ENCODE results near the gene MAPKAP1. TPM values are rescaled to one million over a fixed set of nuclear protein-coding genes. Genes with fewer than 3 reads are reported as not detected.

The MAPKAP1 gene
- 10 to 100 TPM; 57.6 to 70.2 (median 68.7) TPM for total RNA-seq

GRCh38 chr9:125706651-125707471 is at the start of gene MAPKAP1:
Gene MAPKAP1, minus strand, starts transcription at chr9:125707208. Its CDS starts 34,634 bp downstream, at chr9:125672574.
- peak; percentile 96 to 98 for DNase-seq (ENCODE audit: low spot score in 2 of 2)
- H3K36me3 ChIP-seq = no peaks in the 10 kb centered on the region
- no peaks in the 10 kb centered on the region for H3K9me3 ChIP-seq
- H3K4me3 ChIP-seq = peak within 1 kb of the TSS; percentile 66
- H3K4me1 ChIP-seq = peaks cover 29% of the 10 kb centered on the region
- H3K27ac ChIP-seq = peak within 1 kb of the TSS; percentile 62
- no peaks in the 10 kb centered on the region for H3K27me3 ChIP-seq
- under 1% methylated on average over 34 of the region's 63 CpGs for WGBS
- no peak for TF ChIP-seq CTCF (IDR thresholded peaks at IDR 0.05)
- TF ChIP-seq EP300 (IDR thresholded peaks at IDR 0.05) = no peak
- TF ChIP-seq POLR2A (IDR thresholded peaks at IDR 0.05) = peak; percentile 11 to 68
- peak in 1 of 3 donors; percentile 34 for TF ChIP-seq POLR2AphosphoS5 (IDR thresholded peaks at IDR 0.05)

GRCh38 chr9:125756518-125756917 is 49.5 kb upstream of the MAPKAP1 start:
- Histone ChIP-seq H3K27ac (no peak overlapping the region), H3K27me3 (no peaks in the 10 kb centered on the region), H3K4me1 (peaks cover 23% of the 10 kb centered on the region), H3K36me3 (no peaks in the 10 kb centered on the region), H3K9me3 (no peaks in the 10 kb centered on the region), H3K4me3 (no peak overlapping the region)
- DNase-seq (ENCODE audit: low spot score in 2 of 2) = no peak
- no peak for TF ChIP-seq EP300 (IDR thresholded peaks at IDR 0.05)
- no peak for TF ChIP-seq POLR2A (IDR thresholded peaks at IDR 0.05)
- TF ChIP-seq POLR2AphosphoS5 (IDR thresholded peaks at IDR 0.05) = no peak
- TF ChIP-seq CTCF (IDR thresholded peaks at IDR 0.05) = no peak
- WGBS = 94% methylated on average over 4 of the region's 4 CpGs

GRCh38 chr9:125755340-125755739 is 48.3 kb upstream of the MAPKAP1 start:
- H3K36me3 ChIP-seq = no peaks in the 10 kb centered on the region
- peaks cover 28% of the 10 kb centered on the region for H3K4me1 ChIP-seq
- H3K4me3 ChIP-seq = no peak overlapping the region
- no peak overlapping the region for H3K27ac ChIP-seq
- WGBS = 55% methylated on average over 1 of the region's 1 CpG
- no peaks in the 10 kb centered on the region for H3K9me3 ChIP-seq
- DNase-seq (ENCODE audit: low spot score in 2 of 2) = no peak
- no peaks in the 10 kb centered on the region for H3K27me3 ChIP-seq
- no peak for TF ChIP-seq EP300 (IDR thresholded peaks at IDR 0.05)

- no peaks in the 10 kb centered on the region for H3K27me3 ChIP-seq
- WGBS = 54% methylated on average over 2 of the region's 2 CpGs
- TF ChIP-seq POLR2AphosphoS5 (IDR thresholded peaks at IDR 0.05) (no peak), EP300 (IDR thresholded peaks at IDR 0.05) (no peak), CTCF (IDR thresholded peaks at IDR 0.05) (no peak), POLR2A (IDR thresholded peaks at IDR 0.05) (no peak)
- H3K4me3 ChIP-seq = no peak overlapping the region
- DNase-seq (ENCODE audit: low spot score in 2 of 2) = no peak
- H3K4me1 ChIP-seq = peaks cover 33% of the 10 kb centered on the region
- H3K36me3 ChIP-seq = no peaks in the 10 kb centered on the region
- H3K27ac ChIP-seq = no peak overlapping the region
- H3K9me3 ChIP-seq = no peaks in the 10 kb centered on the region
Measured at GRCh38 chr9:125754096-125754495, 47.1 kb upstream of the MAPKAP1 start.

GRCh38 chr9:125752070-125752628 is 45.1 kb upstream of the MAPKAP1 start:
- Histone ChIP-seq H3K36me3 (no peaks in the 10 kb centered on the region), H3K4me3 (no peak overlapping the region), H3K27me3 (no peaks in the 10 kb centered on the region), H3K4me1 (peaks cover 31% of the 10 kb centered on the region), H3K27ac (no peak overlapping the region), H3K9me3 (no peaks in the 10 kb centered on the region)
- no peak for DNase-seq (ENCODE audit: low spot score in 2 of 2)
- 45% methylated on average over 3 of the region's 3 CpGs for WGBS
- TF ChIP-seq POLR2AphosphoS5 (IDR thresholded peaks at IDR 0.05) = no peak
- TF ChIP-seq EP300 (IDR thresholded peaks at IDR 0.05) = no peak
- no peak for TF ChIP-seq CTCF (IDR thresholded peaks at IDR 0.05)
- TF ChIP-seq POLR2A (IDR thresholded peaks at IDR 0.05) = no peak

Measured in suprapubic skin (tissue), 4 donors.